Tibial nerve (tissue), 4 donors: ENCODE measurements around the gene FRMD6. TPM values are rescaled to one million over a fixed set of nuclear protein-coding genes. Genes with fewer than 3 reads are reported as not detected.

Experiments used
- DNase-seq, 2 donors: peaks; one replicate each; pipeline ENCODE4 v3.0.0-alpha.2; 2019; ENCODE audit warnings: low spot score in 2 of 2
- H3K27ac ChIP-seq, 4 donors: fragments of 200-600 bp; sonication (generic) in 3 of 4; one replicate each; pipeline ENCODE4 v1.5.1; 2017 to 2019; ENCODE audit warnings: mild to moderate bottlenecking in 1 of 4
- H3K27me3 ChIP-seq, 2 donors: fragments of 200-600 bp; sonication (generic) in 1 of 2; one replicate each; pipeline versions ENCODE4 v1.5.1 to v1.6.0; 2017 to 2019
- H3K36me3 ChIP-seq, 3 donors: fragments of 200-600 bp; sonication (generic); one replicate each; pipeline ENCODE4 v1.5.1; 2018 to 2019
- H3K4me1 ChIP-seq, 4 donors: fragments of 200-600 bp; sonication (generic) in 3 of 4; one replicate each; pipeline ENCODE4 v1.5.1; 2017 to 2019
- H3K4me3 ChIP-seq, 4 donors: fragments of 200-600 bp; sonication (generic) in 3 of 4; one replicate each; pipeline ENCODE4 v1.5.1; 2017 to 2019; ENCODE audit warnings: mild to moderate bottlenecking in 1 of 4, moderate library complexity in 1 of 4
- H3K9me3 ChIP-seq, 4 donors: fragments of 200-600 bp; sonication (generic) in 3 of 4; one replicate each; pipeline ENCODE4 v1.5.1; 2017 to 2019
- CTCF ChIP-seq, 5 experiments: fragments of 200-600 bp in 3 of 5; fragments of 450-650 bp in 2 of 5; sonication (generic) in 3 of 5; IDR thresholded peaks; one replicate each; pipeline ENCODE4 v1.5.1; 2016 to 2019; ENCODE audit warnings: antibody characterized with exemption in 5 of 5, mild to moderate bottlenecking in 3 of 5, moderate library complexity in 2 of 5
- EP300 ChIP-seq, 2 donors: sonication (generic); formaldehyde crosslinking; IDR thresholded peaks; one replicate each; pipeline ENCODE4 v1.6.1; 2017; ENCODE audit warnings: antibody characterized with exemption in 2 of 2, mild to moderate bottlenecking in 1 of 2
- POLR2A ChIP-seq, 2 donors: fragments of 450-650 bp; IDR thresholded peaks; one replicate each; pipeline ENCODE4 v1.6.1; 2017; ENCODE audit warnings: antibody characterized with exemption in 2 of 2, mild to moderate bottlenecking in 2 of 2, moderate library complexity in 2 of 2
- WGBS, 2 donors: methylation state at CpG; one replicate each; pipeline ENCODE4 v1.1.5; 2018; 5-methylcytosine and 5-hydroxymethylcytosine counted together
- total RNA-seq, 4 donors: library from RNA; depleted of rRNA; stranded (reverse); fragments of >200 nt; gene quantifications; one replicate each; pipeline ENCODE4 v1.1.0, GENCODE V29; 2016

The FRMD6 gene
- total RNA-seq, 4 donors from 2014 or later = 31.6 to 52.4 (median 44.9) TPM

GRCh38 chr14:51653775-51654532 lies 2.2 kb downstream of the FRMD6 start:
- no peak for TF ChIP-seq EP300 (IDR thresholded peaks at IDR 0.05)
- TF ChIP-seq POLR2A (IDR thresholded peaks at IDR 0.05) = no peak
- TF ChIP-seq CTCF (IDR thresholded peaks at IDR 0.05) = no peak
- 27 to 39% methylated on average over 4 of the region's 4 CpGs for WGBS, 2 donors
- H3K4me1 ChIP-seq = peaks cover 0 to 63% (median 20%) of the 10 kb centered on the region in 4 donors
- no peaks in the 10 kb centered on the region for H3K36me3 ChIP-seq
- no peak for DNase-seq
- peak overlapping the region in 3 of 4 donors; percentile 30 to 100 (median 94) for H3K27ac ChIP-seq
- H3K27me3 ChIP-seq = no peaks in the 10 kb centered on the region
- peak overlapping the region; percentile 80 to 93 (median 91) for H3K4me3 ChIP-seq
- no peaks in the 10 kb centered on the region for H3K9me3 ChIP-seq

GRCh38 chr14:51654533-51654845 lies 2.8 kb downstream of the FRMD6 start:
- TF ChIP-seq CTCF (IDR thresholded peaks at IDR 0.05) = no peak
- TF ChIP-seq POLR2A (IDR thresholded peaks at IDR 0.05) = no peak
- TF ChIP-seq EP300 (IDR thresholded peaks at IDR 0.05) = no peak
- 26% methylated on average over 1 of the region's 1 CpG for WGBS, 2 donors
- Histone ChIP-seq H3K27ac (peak overlapping the region in 3 of 4 donors; percentile 30 to 100 (median 94)), H3K4me1 (peaks cover 0 to 63% (median 19%) of the 10 kb centered on the region in 4 donors), H3K36me3 (no peaks in the 10 kb centered on the region), H3K9me3 (no peaks in the 10 kb centered on the region), H3K27me3 (no peaks in the 10 kb centered on the region), H3K4me3 (peak overlapping the region in 1 of 4 donors; percentile 93)
- no peak for DNase-seq

GRCh38 chr14:51657762-51658161 lies 6.1 kb downstream of the FRMD6 start:
- DNase-seq = no peak
- TF ChIP-seq EP300 (IDR thresholded peaks at IDR 0.05) (no peak), POLR2A (IDR thresholded peaks at IDR 0.05) (no peak), CTCF (IDR thresholded peaks at IDR 0.05) (no peak)
- no peaks in the 10 kb centered on the region for H3K9me3 ChIP-seq
- H3K4me1 ChIP-seq = peaks cover 0 to 74% (median 18%) of the 10 kb centered on the region in 4 donors
- H3K4me3 ChIP-seq = no peak overlapping the region
- peak overlapping the region in 1 of 4 donors; percentile 94 for H3K27ac ChIP-seq
- 67 to 94% methylated on average over 1 of the region's 1 CpG for WGBS, 2 donors
- H3K36me3 ChIP-seq = no peaks in the 10 kb centered on the region
- H3K27me3 ChIP-seq = no peaks in the 10 kb centered on the region

- H3K27me3 ChIP-seq = no peaks in the 10 kb centered on the region
- H3K27ac ChIP-seq = peak overlapping the region in 1 of 4 donors; percentile 30
- 41 to 42% methylated on average over 6 of the region's 6 CpGs for WGBS, 2 donors
- H3K4me1 ChIP-seq = peaks cover 0 to 71% (median 18%) of the 10 kb centered on the region in 4 donors
- TF ChIP-seq POLR2A (IDR thresholded peaks at IDR 0.05) = no peak
- no peak for TF ChIP-seq CTCF (IDR thresholded peaks at IDR 0.05)
- TF ChIP-seq EP300 (IDR thresholded peaks at IDR 0.05) = no peak
- H3K36me3 ChIP-seq = no peaks in the 10 kb centered on the region
- no peak overlapping the region for H3K4me3 ChIP-seq
- no peaks in the 10 kb centered on the region for H3K9me3 ChIP-seq
- DNase-seq = no peak
Measured at GRCh38 chr14:51658441-51659173, 6.9 kb downstream of the FRMD6 start.

- Histone ChIP-seq H3K27ac (no peak overlapping the region), H3K36me3 (no peaks in the 10 kb centered on the region), H3K9me3 (no peaks in the 10 kb centered on the region), H3K4me1 (peaks cover 0 to 51% (median 7%) of the 10 kb centered on the region in 4 donors), H3K4me3 (no peak overlapping the region), H3K27me3 (no peaks in the 10 kb centered on the region)
- no peak for DNase-seq
- WGBS, 2 donors = 93% methylated on average over 2 of the region's 2 CpGs
- TF ChIP-seq POLR2A (IDR thresholded peaks at IDR 0.05) = no peak
- no peak for TF ChIP-seq EP300 (IDR thresholded peaks at IDR 0.05)
- no peak for TF ChIP-seq CTCF (IDR thresholded peaks at IDR 0.05)
Measured at GRCh38 chr14:51660741-51661140, 9.0 kb downstream of the FRMD6 start.
